GM18505 (cell line): ENCODE results near the gene TMEM108.

Experiments used
- ATAC-seq: cut with Tn5 transposase; IDR thresholded peaks from one replicate; pipeline ENCODE4 v1.9.1; 2021; ENCODE audit not compliant: unreplicated experiment
- POLR2A ChIP-seq: IDR thresholded peaks from 4 replicates; pipeline ENCODE4 v1.6.1; 2011; ENCODE audit warnings: borderline replicate concordance; ENCODE audit not compliant: insufficient read depth, insufficient read length; ENCODE audit errors: extremely low read depth

Gene TMEM108

GRCh38 chr3:133401374-133402135 lies 363.4 kb downstream of the TMEM108 start:
- no peak for ATAC-seq
- no peak for TF ChIP-seq POLR2A

- no peak for TF ChIP-seq POLR2A
- no peak for ATAC-seq
Observed at GRCh38 chr3:133404920-133405319, 366.7 kb downstream of the TMEM108 start.

GRCh38 chr3:133408366-133408765 lies 370.2 kb downstream of the TMEM108 start:
- no peak for TF ChIP-seq POLR2A
- no peak for ATAC-seq

- no peak for ATAC-seq
- no peak for TF ChIP-seq POLR2A
Observed at GRCh38 chr3:133408961-133409360, 370.8 kb downstream of the TMEM108 start.

- no peak for ATAC-seq
- no peak for TF ChIP-seq POLR2A
Observed at GRCh38 chr3:133410191-133410892, 372.2 kb downstream of the TMEM108 start.

GRCh38 chr3:133412183-133413132 lies 374.3 kb downstream of the TMEM108 start:
- no peak for ATAC-seq

GRCh38 chr3:133413161-133414020 lies 375.2 kb downstream of the TMEM108 start:
- no peak for TF ChIP-seq POLR2A
- no peak for ATAC-seq

More at GRCh38 chr3:133412183-133413132, 374.3 kb downstream of the TMEM108 start:
- TF ChIP-seq POLR2A: no peak

GRCh38 chr3:133414021-133414392 lies 375.8 kb downstream of the TMEM108 start:
- no peak for TF ChIP-seq POLR2A
- ATAC-seq: no peak

- no peak for TF ChIP-seq POLR2A
- ATAC-seq: no peak
Observed at GRCh38 chr3:133418361-133418760, 380.2 kb downstream of the TMEM108 start.

GRCh38 chr3:133419151-133419909 lies 381.1 kb downstream of the TMEM108 start:
- ATAC-seq: no peak
- no peak for TF ChIP-seq POLR2A

GRCh38 chr3:133424937-133425869 lies 387.0 kb downstream of the TMEM108 start:
- TF ChIP-seq POLR2A: peak; percentile 51
- no peak for ATAC-seq
